Fibroblast of lung (primary cell): ENCODE measurements around the gene ATP2B1.

Experiments used
- CTCF ChIP-seq, 2 donors: IDR thresholded peaks in 1 of 2; conservative IDR thresholded peaks in 1 of 2; 1 replicate in 1 of 2; 2 replicates in 1 of 2; pipeline ENCODE4 v1.5.1; 2011 to 2012; ENCODE audit warnings: low read length in 2 of 2, control low read depth in 1 of 2, inconsistent platforms in 1 of 2, low read depth in 1 of 2, mild to moderate bottlenecking in 1 of 2
- EZH2 ChIP-seq: IDR thresholded peaks from 2 replicates; pipeline ENCODE4 v1.5.1; 2012; ENCODE audit warnings: low read length, control low read depth, mild to moderate bottlenecking; ENCODE audit errors: missing control alignments

- no peak for TF ChIP-seq CTCF (conservative IDR thresholded peaks at IDR 0.05 in 1 of 2, IDR thresholded peaks at IDR 0.05 in 1 of 2; ENCODE audit: low read depth in 1 of 2, low read length in 2 of 2)
- no peak for TF ChIP-seq EZH2
Observed at GRCh38 chr12:89709995-89710872, 1.6 kb upstream of the ATP2B1 start.
